HEK293 (cell line): ENCODE results near the gene POLD2.

Source experiments
- HOXC10 ChIP-seq: sonication (generic); formaldehyde crosslinking; IDR thresholded peaks from 2 replicates; pipeline ENCODE4 v1.8.1; 2023; ENCODE audit warnings: mild to moderate bottlenecking, missing genetic modification reagents
- OSR2 ChIP-seq: fragments of 450-650 bp; formaldehyde crosslinking; IDR thresholded peaks from 2 replicates; pipeline ENCODE4 v1.5.1; 2016; ENCODE audit warnings: missing biosample characterization, missing genetic modification characterization
- PRDM1 ChIP-seq: fragments of 450-650 bp; formaldehyde crosslinking; IDR thresholded peaks from 2 replicates; pipeline ENCODE4; 2016; ENCODE audit warnings: missing biosample characterization, missing genetic modification characterization
- SALL2 ChIP-seq: fragments of 450-650 bp; formaldehyde crosslinking; IDR thresholded peaks from 2 replicates; pipeline ENCODE4 v1.5.0; 2017; ENCODE audit warnings: missing biosample characterization, mild to moderate bottlenecking, missing genetic modification characterization, borderline replicate concordance
- SCRT2 ChIP-seq: fragments of 450-650 bp; formaldehyde crosslinking; IDR thresholded peaks from 2 replicates; pipeline ENCODE4 v1.5.1; 2016; ENCODE audit warnings: missing biosample characterization, missing genetic modification characterization
- TRIM28 ChIP-seq: IDR thresholded peaks from 2 replicates; pipeline ENCODE4 v1.6.1; 2011; ENCODE audit warnings: low read length, control low read depth, borderline replicate concordance
- WT1 ChIP-seq: fragments of 450-650 bp; formaldehyde crosslinking; IDR thresholded peaks from 2 replicates; pipeline ENCODE4 v1.5.1; 2016; ENCODE audit warnings: missing biosample characterization, missing genetic modification characterization
- ZBTB48 ChIP-seq: fragments of 450-650 bp; formaldehyde crosslinking; IDR thresholded peaks from 2 replicates; pipeline ENCODE4 v1.5.1; 2016; ENCODE audit warnings: missing biosample characterization, missing genetic modification characterization
- ZBTB8A ChIP-seq: fragments of 450-650 bp; formaldehyde crosslinking; IDR thresholded peaks from 2 replicates; pipeline ENCODE4 v1.5.1; 2016; ENCODE audit warnings: missing biosample characterization, missing genetic modification characterization
- ZEB2 ChIP-seq: fragments of 450-650 bp; formaldehyde crosslinking; IDR thresholded peaks from 2 replicates; pipeline ENCODE4 v1.5.1; 2016; ENCODE audit warnings: missing biosample characterization, missing genetic modification characterization
- ZNF146 ChIP-seq: fragments of 450-650 bp; formaldehyde crosslinking; IDR thresholded peaks from 2 replicates; pipeline ENCODE4 v1.5.1; 2016; ENCODE audit warnings: missing biosample characterization, missing genetic modification characterization
- ZNF175 ChIP-seq: fragments of 450-650 bp; formaldehyde crosslinking; IDR thresholded peaks from 2 replicates; pipeline ENCODE4 v1.5.1; 2016; ENCODE audit warnings: missing biosample characterization, missing genetic modification characterization
- ZNF19 ChIP-seq: fragments of 450-650 bp; formaldehyde crosslinking; IDR thresholded peaks from 2 replicates; pipeline ENCODE4; 2016; ENCODE audit warnings: missing biosample characterization, missing genetic modification characterization, low read depth
- ZNF23 ChIP-seq: fragments of 450-650 bp; formaldehyde crosslinking; IDR thresholded peaks from 2 replicates; pipeline ENCODE4 v1.5.1; 2016; ENCODE audit warnings: missing biosample characterization, missing genetic modification characterization, borderline replicate concordance
- ZNF248 ChIP-seq: fragments of 450-650 bp; formaldehyde crosslinking; IDR thresholded peaks from 2 replicates; pipeline ENCODE4 v1.5.1; 2017; ENCODE audit warnings: missing biosample characterization, missing genetic modification characterization
- ZNF341 ChIP-seq: fragments of 450-650 bp; formaldehyde crosslinking; IDR thresholded peaks from 2 replicates; pipeline ENCODE4; 2016; ENCODE audit warnings: low read depth, missing biosample characterization, missing genetic modification characterization
- ZNF37A ChIP-seq: fragments of 450-650 bp; IDR thresholded peaks from 2 replicates; pipeline ENCODE4 v1.5.1; 2018; ENCODE audit warnings: missing biosample characterization, missing genetic modification characterization
- ZNF404 ChIP-seq: fragments of 450-650 bp; formaldehyde crosslinking; IDR thresholded peaks from 2 replicates; pipeline ENCODE4 v1.5.1; 2017; ENCODE audit warnings: missing biosample characterization, missing genetic modification characterization
- ZNF473 ChIP-seq: fragments of 450-650 bp; formaldehyde crosslinking; IDR thresholded peaks from 2 replicates; pipeline ENCODE4 v1.5.1; 2017; ENCODE audit warnings: missing biosample characterization, missing genetic modification characterization
- ZNF521 ChIP-seq: fragments of 450-650 bp; formaldehyde crosslinking; IDR thresholded peaks from 2 replicates; pipeline ENCODE4 v1.5.1; 2017; ENCODE audit warnings: missing biosample characterization, mild to moderate bottlenecking, missing genetic modification characterization
- ZNF530 ChIP-seq: fragments of 450-650 bp; formaldehyde crosslinking; IDR thresholded peaks from 2 replicates; pipeline ENCODE4 v1.5.1; 2016; ENCODE audit warnings: low read depth, missing biosample characterization, missing genetic modification characterization
- ZNF544 ChIP-seq: fragments of 450-650 bp; formaldehyde crosslinking; IDR thresholded peaks from 2 replicates; pipeline ENCODE4 v1.5.0; 2017; ENCODE audit warnings: missing biosample characterization, missing genetic modification characterization
- ZNF549 ChIP-seq: fragments of 450-650 bp; IDR thresholded peaks from 2 replicates; pipeline ENCODE4 v1.5.1; 2018; ENCODE audit warnings: missing biosample characterization, missing genetic modification characterization, mild to moderate bottlenecking, inconsistent platforms, moderate library complexity
- ZNF596 ChIP-seq: fragments of 450-650 bp; IDR thresholded peaks from 2 replicates; pipeline ENCODE4 v1.5.0; 2018; ENCODE audit warnings: missing biosample characterization, mild to moderate bottlenecking, missing genetic modification characterization, moderate library complexity
- ZNF654 ChIP-seq: fragments of 450-650 bp; formaldehyde crosslinking; IDR thresholded peaks from 2 replicates; pipeline ENCODE4 v1.5.1; 2016; ENCODE audit warnings: low read depth, missing biosample characterization, missing genetic modification characterization
- ZNF660 ChIP-seq: fragments of 450-650 bp; IDR thresholded peaks from 2 replicates; pipeline ENCODE4 v1.5.1; 2018; ENCODE audit warnings: missing biosample characterization, mild to moderate bottlenecking, missing genetic modification characterization
- ZNF677 ChIP-seq: fragments of 450-650 bp; IDR thresholded peaks from 2 replicates; pipeline ENCODE4 v1.5.0; 2018; ENCODE audit warnings: missing biosample characterization, mild to moderate bottlenecking, missing genetic modification characterization, moderate library complexity
- ZNF768 ChIP-seq: fragments of 450-650 bp; formaldehyde crosslinking; IDR thresholded peaks from 2 replicates; pipeline ENCODE4 v1.5.1; 2018; ENCODE audit warnings: missing biosample characterization, mild to moderate bottlenecking, missing genetic modification characterization
- ZNF837 ChIP-seq: fragments of 450-650 bp; formaldehyde crosslinking; IDR thresholded peaks from 2 replicates; pipeline ENCODE4 v1.5.1; 2016; ENCODE audit warnings: missing biosample characterization, missing genetic modification characterization
- ZSCAN16 ChIP-seq: fragments of 450-650 bp; formaldehyde crosslinking; IDR thresholded peaks from 2 replicates; pipeline ENCODE4 v1.5.1; 2016; ENCODE audit warnings: missing biosample characterization, missing genetic modification characterization
- TF ChIP-seq, protein P1 (sequence below): fragments of 450-650 bp; formaldehyde crosslinking; optimal IDR thresholded peaks from 2 replicates; pipeline ENCODE3; 2016; ENCODE audit warnings: missing biosample characterization, mild to moderate bottlenecking, missing genetic modification characterization
- TF ChIP-seq, protein P2 (sequence below): fragments of 450-650 bp; formaldehyde crosslinking; IDR thresholded peaks from 2 replicates; pipeline ENCODE4 v1.5.1; 2016; ENCODE audit warnings: missing biosample characterization, missing genetic modification characterization
- TF ChIP-seq, protein P3 (sequence below): fragments of 450-650 bp; formaldehyde crosslinking; IDR thresholded peaks from 2 replicates; pipeline ENCODE4 v1.5.0; 2017; ENCODE audit warnings: missing biosample characterization, missing genetic modification characterization, borderline replicate concordance
- TF ChIP-seq, protein P4 (sequence below): fragments of 450-650 bp; formaldehyde crosslinking; IDR thresholded peaks from 2 replicates; pipeline ENCODE4 v1.5.1; 2016; ENCODE audit warnings: missing biosample characterization, missing genetic modification characterization
- TF ChIP-seq, protein P5 (sequence below): fragments of 450-650 bp; formaldehyde crosslinking; IDR thresholded peaks from 2 replicates; pipeline ENCODE4 v1.5.1; 2017; ENCODE audit warnings: missing biosample characterization, missing genetic modification characterization

POLD2 gene

DNA sequence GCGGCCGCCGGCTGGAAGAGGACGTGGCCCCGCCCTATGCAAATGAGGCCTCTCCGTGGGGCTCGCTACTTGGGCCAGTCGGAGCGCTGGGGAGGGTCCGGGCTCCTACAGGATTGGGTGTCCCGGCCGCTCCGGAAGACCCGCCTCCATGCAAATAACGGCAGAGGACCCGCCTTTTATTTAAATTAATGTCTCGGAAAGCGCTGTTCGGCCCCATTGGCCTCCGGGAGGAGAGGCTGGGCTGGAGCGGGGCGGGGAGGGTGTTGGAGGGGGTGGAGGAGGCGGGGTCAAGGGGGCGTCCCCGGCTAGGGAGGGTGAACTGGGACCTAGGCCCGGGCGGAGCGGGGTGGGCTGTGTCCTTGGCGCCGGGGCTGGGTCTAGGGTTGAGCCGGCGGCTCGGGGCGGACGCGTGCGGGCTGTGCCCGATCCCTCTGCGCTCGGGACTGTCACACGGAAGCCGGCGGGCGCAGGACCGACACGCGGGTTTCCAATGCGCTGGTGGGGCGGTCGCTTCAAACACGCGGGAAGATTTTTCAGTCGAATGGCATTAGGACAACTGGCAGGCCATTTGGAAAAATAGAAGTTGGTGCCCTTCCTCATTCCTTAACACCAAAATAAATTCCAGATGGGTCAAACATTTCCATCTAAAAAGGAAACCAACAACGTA, 40.7 kb downstream of the POLD2 start (continued):
- TF ChIP-seq ZNF146 (tag by site-specific recombination) = no peak
- no peak for TF ChIP-seq SCRT2 (tag by site-specific recombination)
- no peak for TF ChIP-seq HOXC10 (CRISPR knock-in tag)
- TF ChIP-seq ZNF521 (tag by site-specific recombination) = no peak
- no peak for TF ChIP-seq ZNF677 (tag by site-specific recombination)
- TF ChIP-seq ZBTB48 = peak; percentile 65
- TF ChIP-seq ZNF544 (tag by site-specific recombination) = no peak
- no peak for TF ChIP-seq ZNF473 (tag by site-specific recombination)
- TF ChIP-seq, protein P1, sequence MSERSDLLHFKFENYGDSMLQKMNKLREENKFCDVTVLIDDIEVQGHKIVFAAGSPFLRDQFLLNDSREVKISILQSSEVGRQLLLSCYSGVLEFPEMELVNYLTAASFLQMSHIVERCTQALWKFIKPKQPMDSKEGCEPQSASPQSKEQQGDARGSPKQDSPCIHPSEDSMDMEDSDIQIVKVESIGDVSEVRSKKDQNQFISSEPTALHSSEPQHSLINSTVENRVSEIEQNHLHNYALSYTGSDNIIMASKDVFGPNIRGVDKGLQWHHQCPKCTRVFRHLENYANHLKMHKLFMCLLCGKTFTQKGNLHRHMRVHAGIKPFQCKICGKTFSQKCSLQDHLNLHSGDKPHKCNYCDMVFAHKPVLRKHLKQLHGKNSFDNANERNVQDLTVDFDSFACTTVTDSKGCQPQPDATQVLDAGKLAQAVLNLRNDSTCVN = peak; percentile 80
- TF ChIP-seq, protein P2, sequence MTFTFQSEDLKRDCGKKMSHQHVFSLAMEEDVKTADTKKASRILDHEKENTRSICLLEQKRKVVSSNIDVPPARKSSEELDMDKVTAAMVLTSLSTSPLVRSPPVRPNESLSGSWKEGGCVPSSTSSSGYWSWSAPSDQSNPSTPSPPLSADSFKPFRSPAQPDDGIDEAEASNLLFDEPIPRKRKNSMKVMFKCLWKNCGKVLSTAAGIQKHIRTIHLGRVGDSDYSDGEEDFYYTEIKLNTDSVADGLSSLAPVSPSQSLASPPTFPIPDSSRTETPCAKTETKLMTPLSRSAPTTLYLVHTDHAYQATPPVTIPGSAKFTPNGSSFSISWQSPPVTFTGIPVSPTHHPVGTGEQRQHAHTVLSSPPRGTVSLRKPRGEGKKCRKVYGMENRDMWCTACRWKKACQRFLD (tag by site-specific recombination) = no peak
- TF ChIP-seq OSR2 = no peak
- TF ChIP-seq, protein P3, sequence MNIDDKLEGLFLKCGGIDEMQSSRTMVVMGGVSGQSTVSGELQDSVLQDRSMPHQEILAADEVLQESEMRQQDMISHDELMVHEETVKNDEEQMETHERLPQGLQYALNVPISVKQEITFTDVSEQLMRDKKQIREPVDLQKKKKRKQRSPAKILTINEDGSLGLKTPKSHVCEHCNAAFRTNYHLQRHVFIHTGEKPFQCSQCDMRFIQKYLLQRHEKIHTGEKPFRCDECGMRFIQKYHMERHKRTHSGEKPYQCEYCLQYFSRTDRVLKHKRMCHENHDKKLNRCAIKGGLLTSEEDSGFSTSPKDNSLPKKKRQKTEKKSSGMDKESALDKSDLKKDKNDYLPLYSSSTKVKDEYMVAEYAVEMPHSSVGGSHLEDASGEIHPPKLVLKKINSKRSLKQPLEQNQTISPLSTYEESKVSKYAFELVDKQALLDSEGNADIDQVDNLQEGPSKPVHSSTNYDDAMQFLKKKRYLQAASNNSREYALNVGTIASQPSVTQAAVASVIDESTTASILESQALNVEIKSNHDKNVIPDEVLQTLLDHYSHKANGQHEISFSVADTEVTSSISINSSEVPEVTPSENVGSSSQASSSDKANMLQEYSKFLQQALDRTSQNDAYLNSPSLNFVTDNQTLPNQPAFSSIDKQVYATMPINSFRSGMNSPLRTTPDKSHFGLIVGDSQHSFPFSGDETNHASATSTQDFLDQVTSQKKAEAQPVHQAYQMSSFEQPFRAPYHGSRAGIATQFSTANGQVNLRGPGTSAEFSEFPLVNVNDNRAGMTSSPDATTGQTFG = no peak
- TF ChIP-seq ZNF19 (tag by site-specific recombination) = no peak
- no peak for TF ChIP-seq WT1 (tag by site-specific recombination)
- TF ChIP-seq, protein P4, sequence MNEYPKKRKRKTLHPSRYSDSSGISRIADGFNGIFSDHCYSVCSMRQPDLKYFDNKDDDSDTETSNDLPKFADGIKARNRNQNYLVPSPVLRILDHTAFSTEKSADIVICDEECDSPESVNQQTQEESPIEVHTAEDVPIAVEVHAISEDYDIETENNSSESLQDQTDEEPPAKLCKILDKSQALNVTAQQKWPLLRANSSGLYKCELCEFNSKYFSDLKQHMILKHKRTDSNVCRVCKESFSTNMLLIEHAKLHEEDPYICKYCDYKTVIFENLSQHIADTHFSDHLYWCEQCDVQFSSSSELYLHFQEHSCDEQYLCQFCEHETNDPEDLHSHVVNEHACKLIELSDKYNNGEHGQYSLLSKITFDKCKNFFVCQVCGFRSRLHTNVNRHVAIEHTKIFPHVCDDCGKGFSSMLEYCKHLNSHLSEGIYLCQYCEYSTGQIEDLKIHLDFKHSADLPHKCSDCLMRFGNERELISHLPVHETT (tag by site-specific recombination) = no peak
- TF ChIP-seq ZNF768 (tag by site-specific recombination) = no peak
- no peak for TF ChIP-seq ZNF654
- TF ChIP-seq ZNF530 (tag by site-specific recombination) = no peak
- TF ChIP-seq, protein P5, sequence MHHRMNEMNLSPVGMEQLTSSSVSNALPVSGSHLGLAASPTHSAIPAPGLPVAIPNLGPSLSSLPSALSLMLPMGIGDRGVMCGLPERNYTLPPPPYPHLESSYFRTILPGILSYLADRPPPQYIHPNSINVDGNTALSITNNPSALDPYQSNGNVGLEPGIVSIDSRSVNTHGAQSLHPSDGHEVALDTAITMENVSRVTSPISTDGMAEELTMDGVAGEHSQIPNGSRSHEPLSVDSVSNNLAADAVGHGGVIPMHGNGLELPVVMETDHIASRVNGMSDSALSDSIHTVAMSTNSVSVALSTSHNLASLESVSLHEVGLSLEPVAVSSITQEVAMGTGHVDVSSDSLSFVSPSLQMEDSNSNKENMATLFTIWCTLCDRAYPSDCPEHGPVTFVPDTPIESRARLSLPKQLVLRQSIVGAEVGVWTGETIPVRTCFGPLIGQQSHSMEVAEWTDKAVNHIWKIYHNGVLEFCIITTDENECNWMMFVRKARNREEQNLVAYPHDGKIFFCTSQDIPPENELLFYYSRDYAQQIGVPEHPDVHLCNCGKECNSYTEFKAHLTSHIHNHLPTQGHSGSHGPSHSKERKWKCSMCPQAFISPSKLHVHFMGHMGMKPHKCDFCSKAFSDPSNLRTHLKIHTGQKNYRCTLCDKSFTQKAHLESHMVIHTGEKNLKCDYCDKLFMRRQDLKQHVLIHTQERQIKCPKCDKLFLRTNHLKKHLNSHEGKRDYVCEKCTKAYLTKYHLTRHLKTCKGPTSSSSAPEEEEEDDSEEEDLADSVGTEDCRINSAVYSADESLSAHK (tag by site-specific recombination) = no peak
- no peak for TF ChIP-seq ZNF23
- TF ChIP-seq SALL2 (tag by site-specific recombination) = no peak
- no peak for TF ChIP-seq ZNF549
- TF ChIP-seq ZSCAN16 = no peak
- no peak for TF ChIP-seq ZNF341 (tag by site-specific recombination)
- no peak for TF ChIP-seq PRDM1 (tag by site-specific recombination)
- 0 out of 2 replicates have a peak, but pooled peaks have one; percentile 26 for TF ChIP-seq ZEB2 (tag by site-specific recombination)
- TF ChIP-seq ZNF248 = no peak
- no peak for TF ChIP-seq ZNF404 (tag by site-specific recombination)
- TF ChIP-seq ZNF175 (tag by site-specific recombination) = no peak
- TF ChIP-seq TRIM28 = no peak
- TF ChIP-seq ZNF660 = peak; percentile 25; the same call in 1 of the 2 replicates
- TF ChIP-seq ZNF37A = no peak
- TF ChIP-seq ZNF837 (tag by site-specific recombination) = no peak
- TF ChIP-seq ZNF596 (tag by site-specific recombination) = no peak
- TF ChIP-seq ZBTB8A = peak; percentile 53; the same call in 1 of the 2 replicates
